ENCODE measurements around the gene PROSER3. TPM values are rescaled to one million over a fixed set of nuclear protein-coding genes. Genes with fewer than 3 reads are reported as not detected.
"Not testable (repeated sequence)": the region's sequence is repeated elsewhere in the genome, so short reads cannot be mapped to it uniquely, and the experiment has no call there.

The PROSER3 gene
- total RNA-seq, 2 donors from 2014 or later = 36.2 to 36.6 TPM

- peak within 1 kb of the TSS; percentile 99 for H3K27ac Mint-ChIP-seq
- H3K36me3 Mint-ChIP-seq (ENCODE audit: low read depth) = peaks cover 4% of the 10 kb centered on the region
- no peaks in the 10 kb centered on the region for H3K9me3 ChIP-seq (ENCODE audit: control insufficient read depth, low read length, poor library complexity, severe bottlenecking)
- no peaks in the 10 kb centered on the region for H3K27me3 Mint-ChIP-seq
- DNase-seq (peak in 1 of 3 donors; percentile 75), ATAC-seq (peak; percentile 52)
- peak within 1 kb of the TSS; percentile 99 for H3K4me3 Mint-ChIP-seq
- peaks cover 44% of the 10 kb centered on the region for H3K4me1 Mint-ChIP-seq
Observed at GRCh38 chr19:35717665-35718344, 40.2 kb upstream of the PROSER3 start, which contains the start of gene KMT2B. KMT2B (plus strand) TSS chr19:35718003; CDS start chr19:35718019, 16 bp downstream.

- no peaks in the 10 kb centered on the region for H3K27me3 Mint-ChIP-seq
Observed at GRCh38 chr19:35718345-35719041, 39.5 kb upstream of the PROSER3 start.

GRCh38 chr19:35719402-35720162, 38.4 kb upstream of the PROSER3 start:
- H3K4me3 Mint-ChIP-seq = peak overlapping the region; percentile 87
- peak overlapping the region; percentile 72 for H3K27ac Mint-ChIP-seq
- no peak for ATAC-seq
- peaks cover 31% of the 10 kb centered on the region for H3K4me1 Mint-ChIP-seq
- peaks cover 4% of the 10 kb centered on the region for H3K36me3 Mint-ChIP-seq (ENCODE audit: low read depth)
- H3K27me3 Mint-ChIP-seq = no peaks in the 10 kb centered on the region
- H3K9me3 ChIP-seq (ENCODE audit: control insufficient read depth, low read length, poor library complexity, severe bottlenecking) = no peaks in the 10 kb centered on the region
- no peak for DNase-seq

More at GRCh38 chr19:35718345-35719041, 39.5 kb upstream of the PROSER3 start:
- DNase-seq (peak in 2 of 3 donors; percentile 22 to 27), ATAC-seq (no peak)
- Mint-ChIP-seq H3K36me3 (ENCODE audit: low read depth) (peaks cover 4% of the 10 kb centered on the region), H3K27ac (peak overlapping the region; percentile 72), H3K4me3 (peak overlapping the region; percentile 87), H3K4me1 (peaks cover 42% of the 10 kb centered on the region)
- no peaks in the 10 kb centered on the region for H3K9me3 ChIP-seq (ENCODE audit: control insufficient read depth, low read length, poor library complexity, severe bottlenecking)

- Mint-ChIP-seq H3K36me3 (ENCODE audit: low read depth) (peaks cover 4% of the 10 kb centered on the region), H3K4me3 (peak overlapping the region; percentile 43), H3K4me1 (peaks cover 27% of the 10 kb centered on the region), H3K27me3 (no peaks in the 10 kb centered on the region), H3K27ac (no peak overlapping the region)
- ATAC-seq (no peak), DNase-seq (no peak)
- H3K9me3 ChIP-seq (ENCODE audit: control insufficient read depth, low read length, poor library complexity, severe bottlenecking) = no peaks in the 10 kb centered on the region
Observed at GRCh38 chr19:35720163-35720524, 37.8 kb upstream of the PROSER3 start.

GRCh38 chr19:35720648-35721047, 37.3 kb upstream of the PROSER3 start:
- H3K4me1 Mint-ChIP-seq = peaks cover 26% of the 10 kb centered on the region
- H3K9me3 ChIP-seq (ENCODE audit: control insufficient read depth, low read length, poor library complexity, severe bottlenecking) = no peaks in the 10 kb centered on the region
- no peaks in the 10 kb centered on the region for H3K27me3 Mint-ChIP-seq
- DNase-seq (no peak), ATAC-seq (no peak)
- H3K27ac Mint-ChIP-seq = no peak overlapping the region
- no peak overlapping the region for H3K4me3 Mint-ChIP-seq
- peaks cover 4% of the 10 kb centered on the region for H3K36me3 Mint-ChIP-seq (ENCODE audit: low read depth)

GRCh38 chr19:35721374-35721773, 36.6 kb upstream of the PROSER3 start:
- no peaks in the 10 kb centered on the region for H3K9me3 ChIP-seq (ENCODE audit: control insufficient read depth, low read length, poor library complexity, severe bottlenecking)
- Mint-ChIP-seq H3K36me3 (ENCODE audit: low read depth) (peaks cover 7% of the 10 kb centered on the region), H3K4me1 (peaks cover 22% of the 10 kb centered on the region), H3K4me3 (no peak overlapping the region), H3K27me3 (no peaks in the 10 kb centered on the region), H3K27ac (no peak overlapping the region)
- no peak for DNase-seq
- no peak for ATAC-seq

- Mint-ChIP-seq H3K27ac (no peak overlapping the region), H3K4me1 (peaks cover 17% of the 10 kb centered on the region), H3K27me3 (no peaks in the 10 kb centered on the region), H3K4me3 (no peak overlapping the region), H3K36me3 (ENCODE audit: low read depth) (peaks cover 7% of the 10 kb centered on the region)
- ATAC-seq (no peak), DNase-seq (no peak)
- H3K9me3 ChIP-seq (ENCODE audit: control insufficient read depth, low read length, poor library complexity, severe bottlenecking) = no peaks in the 10 kb centered on the region
Observed at GRCh38 chr19:35722461-35722860, 35.5 kb upstream of the PROSER3 start.

- ATAC-seq = no peak
- H3K27me3 Mint-ChIP-seq = no peaks in the 10 kb centered on the region
- no peak overlapping the region for H3K4me3 Mint-ChIP-seq
- no peak overlapping the region for H3K27ac Mint-ChIP-seq
- peaks cover 7% of the 10 kb centered on the region for H3K36me3 Mint-ChIP-seq (ENCODE audit: low read depth)
- H3K9me3 ChIP-seq (ENCODE audit: control insufficient read depth, low read length, poor library complexity, severe bottlenecking) = no peaks in the 10 kb centered on the region
- DNase-seq = no peak
- H3K4me1 Mint-ChIP-seq = peaks cover 18% of the 10 kb centered on the region
Observed at GRCh38 chr19:35722897-35723296, 35.1 kb upstream of the PROSER3 start.

GRCh38 chr19:35723671-35724070, 34.3 kb upstream of the PROSER3 start:
- no peak overlapping the region for H3K27ac Mint-ChIP-seq
- H3K4me1 Mint-ChIP-seq = peaks cover 23% of the 10 kb centered on the region
- H3K9me3 ChIP-seq (ENCODE audit: control insufficient read depth, low read length, poor library complexity, severe bottlenecking) = no peaks in the 10 kb centered on the region
- no peaks in the 10 kb centered on the region for H3K27me3 Mint-ChIP-seq
- DNase-seq (no peak), ATAC-seq (no peak)
- H3K4me3 Mint-ChIP-seq = no peak overlapping the region
- H3K36me3 Mint-ChIP-seq (ENCODE audit: low read depth) = peaks cover 7% of the 10 kb centered on the region

- ATAC-seq; H3K9me3 ChIP-seq (ENCODE audit: control insufficient read depth, low read length, poor library complexity, severe bottlenecking); H3K27me3 Mint-ChIP-seq; H3K4me3 Mint-ChIP-seq; DNase-seq; H3K36me3 Mint-ChIP-seq (ENCODE audit: low read depth); H3K27ac Mint-ChIP-seq: not testable (repeated sequence)
- H3K4me1 Mint-ChIP-seq = peaks cover 22% of the 10 kb centered on the region
Observed at GRCh38 chr19:35724132-35724531, 33.8 kb upstream of the PROSER3 start.

- H3K4me1 Mint-ChIP-seq = peaks cover 18% of the 10 kb centered on the region
Observed at GRCh38 chr19:35724560-35724959, 33.4 kb upstream of the PROSER3 start.

GRCh38 chr19:35725216-35725861, 32.6 kb upstream of the PROSER3 start:
- no peak for DNase-seq
- Mint-ChIP-seq H3K4me1 (peaks cover 18% of the 10 kb centered on the region), H3K4me3 (no peak overlapping the region), H3K27ac (no peak overlapping the region), H3K36me3 (ENCODE audit: low read depth) (peaks cover 9% of the 10 kb centered on the region), H3K27me3 (no peaks in the 10 kb centered on the region)
- no peak for ATAC-seq
- H3K9me3 ChIP-seq (ENCODE audit: control insufficient read depth, low read length, poor library complexity, severe bottlenecking) = no peaks in the 10 kb centered on the region

More at GRCh38 chr19:35724560-35724959, 33.4 kb upstream of the PROSER3 start:
- H3K36me3 Mint-ChIP-seq (ENCODE audit: low read depth) = peaks cover 7% of the 10 kb centered on the region
- H3K27me3 Mint-ChIP-seq = no peaks in the 10 kb centered on the region
- H3K9me3 ChIP-seq (ENCODE audit: control insufficient read depth, low read length, poor library complexity, severe bottlenecking) = no peaks in the 10 kb centered on the region
- DNase-seq (no peak), ATAC-seq (no peak)
- H3K27ac Mint-ChIP-seq = no peak overlapping the region
- H3K4me3 Mint-ChIP-seq = no peak overlapping the region

Measured in T-helper 17 cell (primary cell).